ENCODE data around the gene MEG3.

- TF ChIP-seq POLR2AphosphoS5 (IDR thresholded peaks at IDR 0.05; ENCODE audit: low read depth) (no peak), REST (IDR thresholded peaks at IDR 0.05; ENCODE audit: unreplicated experiment) (no peak), CTCF (conservative IDR thresholded peaks at IDR 0.05; ENCODE audit: low read depth in 2 of 2) (no peak), JUNB (IDR thresholded peaks at IDR 0.05; ENCODE audit: unreplicated experiment) (no peak), EZH2 (IDR thresholded peaks at IDR 0.05; ENCODE audit: low read depth, unreplicated experiment) (no peak), STAT1 (IDR thresholded peaks at IDR 0.05; ENCODE audit: unreplicated experiment) (no peak), EZH2phosphoT487 (IDR thresholded peaks at IDR 0.05; ENCODE audit: unreplicated experiment) (no peak), ZNF114 (CRISPR knock-in tag; IDR thresholded peaks at IDR 0.05) (no peak), ZNF462 (CRISPR knock-in tag; IDR thresholded peaks at IDR 0.05) (no peak), CREB1 (CRISPR knock-in tag; IDR thresholded peaks at IDR 0.05; ENCODE audit: low read depth) (no peak), ZNF331 (CRISPR knock-in tag; IDR thresholded peaks at IDR 0.05; ENCODE audit: low read depth) (no peak), ETS1 (IDR thresholded peaks at IDR 0.05) (no peak), NANOG (IDR thresholded peaks at IDR 0.05; ENCODE audit: borderline replicate concordance) (no peak)
Observed at GRCh38 chr14:100885196-100885595, 59.3 kb downstream of the MEG3 start.

Data from GM23338 (cell line).